Ovary (tissue), 3 donors: Measurements from ENCODE around the gene BCL6B.

Source experiments
- CTCF ChIP-seq, 3 donors: fragments of 450-650 bp in 2 of 3; fragments of 200-600 bp in 1 of 3; IDR thresholded peaks; one replicate each; pipeline versions ENCODE4 v1.5.1 to v1.8.0; 2016 to 2022; ENCODE audit warnings: antibody characterized with exemption in 3 of 3, mild to moderate bottlenecking in 1 of 3
- POLR2A ChIP-seq: fragments of 450-650 bp; IDR thresholded peaks from one replicate; pipeline ENCODE4 v1.6.1; 2017; ENCODE audit warnings: antibody characterized with exemption, mild to moderate bottlenecking, moderate library complexity
- donor health status: DM: no; HTN: no; CAD: no.

GRCh38 chr17:7043182-7043496 lies 20.3 kb downstream of the BCL6B start:
- no peak for TF ChIP-seq POLR2A
- no peak for TF ChIP-seq CTCF (IDR thresholded peaks at IDR 0.05)
